T-helper 1 cell treated with Interleukin-12 subunit alpha and Interleukin-12 subunit beta and Interleukin-4 antibody, amounts not matched to agents 30 ng/mL and 1 ng/mL, for 36 hours (primary cell): ENCODE results near the gene CASK. TPM values are rescaled to one million over a fixed set of nuclear protein-coding genes. Genes with fewer than 3 reads are reported as not detected.
"Not testable (repeated sequence)": the region's sequence is repeated elsewhere in the genome, so short reads cannot be mapped to it uniquely, and the experiment has no call there.

Source experiments
- intact Hi-C: fragments of 100-400 bp; cut with micrococcal nuclease; formaldehyde crosslinking; loops from one replicate; pipeline ENCODE4 v1.15.1; 2024
- total RNA-seq: library from RNA; stranded (reverse); gene quantifications from 2 replicates; pipeline ENCODE4 v1.2.3, GENCODE V29; 2022

The CASK gene
- total RNA-seq, 1 donor from 2014 or later, result 36.5 TPM

DNA sequence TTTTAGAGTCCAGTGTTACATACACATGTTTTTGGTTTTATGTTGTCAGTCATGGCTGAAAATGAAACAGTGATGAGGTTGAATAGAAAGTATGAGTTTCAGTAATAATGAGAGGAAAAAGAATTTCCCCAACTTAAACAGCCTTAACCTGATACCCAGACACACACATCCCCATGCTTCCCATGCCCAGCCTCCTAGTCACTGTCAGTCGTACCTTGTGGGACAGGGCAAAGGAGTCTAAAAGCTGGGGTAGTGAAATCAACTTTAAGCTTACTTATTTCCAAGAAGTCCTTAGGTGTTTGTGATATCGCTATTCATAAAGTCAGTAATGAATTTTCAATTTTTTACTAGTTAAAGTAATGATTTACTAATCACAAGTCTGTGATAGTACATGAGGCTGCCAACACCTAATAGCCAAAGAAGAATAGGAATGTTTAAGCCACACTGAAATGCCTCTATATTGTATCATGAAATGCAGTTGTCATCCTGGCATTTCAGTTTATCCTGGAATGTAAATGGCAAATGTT is 258.9 kb downstream of the CASK start:
- intact Hi-C loops, result no loop called here

DNA sequence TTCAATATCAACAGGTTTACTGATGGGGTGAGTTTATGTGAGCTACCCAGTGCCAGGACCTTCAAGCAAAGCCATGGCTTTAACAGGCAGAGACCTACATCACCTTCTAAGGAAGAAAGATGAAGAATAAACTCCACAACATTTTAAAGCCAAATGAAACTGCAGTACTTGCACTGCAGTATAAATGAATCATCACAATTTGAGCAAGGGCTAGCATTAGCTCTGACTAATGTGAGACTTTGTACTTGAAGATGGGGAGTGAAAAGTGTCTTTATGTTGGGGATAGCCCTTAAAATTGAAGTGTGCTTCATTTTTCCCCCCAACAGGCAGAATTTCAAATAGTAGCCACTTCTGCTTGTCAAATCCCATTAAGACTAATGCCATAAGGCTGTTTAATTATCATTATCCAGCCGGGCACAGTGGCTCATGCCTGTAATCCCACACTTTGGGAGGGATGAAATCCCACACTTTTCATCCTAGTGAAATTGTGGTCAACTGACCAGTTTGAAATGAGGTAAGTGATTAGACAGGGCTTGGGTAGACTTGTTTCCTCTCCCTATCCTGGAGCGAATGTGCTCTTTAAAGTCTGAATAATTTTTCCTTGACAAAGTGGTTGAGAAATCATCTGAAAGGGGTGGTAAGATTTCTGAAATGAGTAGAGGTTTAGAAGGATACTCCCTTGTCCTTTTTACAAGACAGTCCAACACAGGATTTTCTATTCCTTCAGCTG is 261.8 kb downstream of the CASK start:
- intact Hi-C loops, result no loop called here

DNA sequence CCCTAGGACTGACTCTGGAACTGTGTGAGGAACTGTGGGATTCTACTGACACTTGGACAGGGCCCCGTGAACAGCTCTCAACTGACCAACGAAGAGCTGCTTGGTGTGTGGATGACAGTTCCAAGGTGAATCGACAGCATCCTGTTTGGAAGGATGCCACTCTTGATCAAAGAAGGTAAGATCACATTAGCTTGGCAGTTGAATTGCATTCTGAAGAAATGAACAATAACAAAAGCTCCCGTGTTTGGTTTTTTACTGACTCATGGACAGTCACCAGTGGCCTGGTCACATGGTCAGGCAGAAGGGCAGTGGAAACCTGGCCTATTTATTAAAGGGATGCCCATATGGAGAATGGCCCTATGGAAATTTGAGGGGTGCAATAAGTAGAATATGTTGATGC is 267.7 kb downstream of the CASK start:
- intact Hi-C loops, result no loop called here

DNA sequence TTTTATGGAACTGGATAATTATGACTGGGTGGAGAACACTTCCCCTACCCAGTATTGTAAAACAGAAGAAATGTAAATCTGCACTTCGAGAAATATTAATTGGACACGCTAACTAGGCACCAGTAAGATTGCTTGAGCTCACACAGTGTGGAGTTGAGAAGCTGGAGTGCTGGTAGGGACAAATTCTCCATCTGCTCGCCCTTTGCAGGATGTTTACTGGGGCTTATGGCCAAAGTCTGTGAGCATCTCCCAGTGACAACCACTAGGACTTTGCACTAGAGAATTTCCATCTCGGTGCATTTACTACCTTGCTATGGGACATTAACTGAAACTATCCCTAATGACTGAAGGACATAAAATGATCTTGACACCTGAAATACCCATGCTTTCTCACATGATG is 268.3 kb downstream of the CASK start:
- intact Hi-C loops, result no loop called here

DNA sequence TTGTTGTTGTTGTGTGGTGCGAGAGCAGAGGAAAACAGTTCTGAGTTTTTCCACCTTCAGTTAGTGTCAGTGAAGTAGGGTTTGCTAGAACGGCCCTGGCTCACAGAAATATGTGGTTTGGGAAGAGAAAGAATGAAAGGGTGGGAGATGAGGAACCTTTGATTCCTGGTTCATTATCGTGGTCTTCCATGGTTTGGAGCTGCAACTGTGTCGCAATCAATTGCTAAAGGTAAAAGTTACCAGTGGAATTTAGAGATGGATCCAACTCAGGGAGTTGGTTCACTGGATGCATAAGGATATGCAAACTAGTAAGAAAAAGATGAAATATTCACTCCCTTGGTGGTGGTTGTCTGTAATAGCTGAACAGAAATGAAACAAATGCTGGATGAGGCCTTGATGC is 270.2 kb downstream of the CASK start:
- intact Hi-C loops, result no loop called here

DNA sequence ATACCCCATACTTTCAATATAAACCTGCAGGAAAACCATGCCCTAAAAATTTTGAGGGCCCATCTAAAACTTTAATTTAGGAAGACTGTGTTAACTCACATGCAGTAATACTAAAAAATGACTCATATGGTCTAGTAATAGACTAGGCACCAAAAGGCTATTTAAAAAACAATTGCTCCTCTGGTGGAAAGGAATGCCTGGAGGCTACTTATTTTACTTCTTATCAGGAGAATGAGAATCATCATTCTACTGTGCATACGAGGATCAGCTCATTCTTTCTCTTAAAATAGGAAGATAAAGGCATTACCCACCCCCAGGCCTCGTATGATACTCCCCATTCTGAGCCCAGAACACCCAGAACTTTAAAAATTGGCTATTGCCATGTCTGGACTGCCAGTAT is 277.2 kb downstream of the CASK start:
- intact Hi-C loops, result not testable (repeated sequence)

DNA sequence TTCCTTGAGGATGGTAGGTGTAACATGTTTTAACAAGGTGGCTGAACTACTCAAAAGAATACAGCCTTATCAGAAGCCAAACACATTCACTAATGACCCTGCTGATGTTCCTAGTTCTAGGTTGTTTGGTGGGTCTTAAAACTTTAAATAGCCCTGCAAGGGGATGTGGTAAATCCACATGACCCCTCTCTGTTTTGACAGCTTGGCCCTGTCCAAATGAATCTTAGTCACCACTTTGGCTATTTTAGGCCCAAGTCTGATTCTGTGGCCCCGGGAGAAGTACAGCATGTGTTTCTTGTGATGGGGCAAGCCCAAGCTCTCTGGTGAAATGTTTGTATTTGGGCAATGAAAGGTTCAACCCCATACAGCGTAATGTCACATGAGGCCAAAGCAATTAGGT is 289.1 kb downstream of the CASK start:
- intact Hi-C loops, result no loop called here

DNA sequence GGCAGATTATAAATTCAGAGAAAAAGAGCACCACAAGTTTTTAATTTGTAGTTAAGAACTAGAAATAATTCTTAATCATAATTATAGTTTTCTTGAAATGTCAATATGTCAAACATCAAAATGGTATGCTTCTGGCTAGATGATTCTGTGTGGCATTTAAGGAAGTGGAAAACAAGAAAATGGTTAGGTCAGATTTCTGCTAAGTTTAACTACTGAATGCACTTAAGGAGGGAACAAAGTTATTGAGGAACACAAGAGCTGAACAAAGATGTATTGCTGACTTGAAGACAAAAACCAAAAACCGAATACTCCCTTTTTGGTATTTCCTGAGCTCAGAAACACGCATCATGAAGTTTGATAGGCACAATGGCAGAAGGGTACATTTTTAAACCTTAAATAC is 293.3 kb downstream of the CASK start:
- intact Hi-C loops, result no loop called here

DNA sequence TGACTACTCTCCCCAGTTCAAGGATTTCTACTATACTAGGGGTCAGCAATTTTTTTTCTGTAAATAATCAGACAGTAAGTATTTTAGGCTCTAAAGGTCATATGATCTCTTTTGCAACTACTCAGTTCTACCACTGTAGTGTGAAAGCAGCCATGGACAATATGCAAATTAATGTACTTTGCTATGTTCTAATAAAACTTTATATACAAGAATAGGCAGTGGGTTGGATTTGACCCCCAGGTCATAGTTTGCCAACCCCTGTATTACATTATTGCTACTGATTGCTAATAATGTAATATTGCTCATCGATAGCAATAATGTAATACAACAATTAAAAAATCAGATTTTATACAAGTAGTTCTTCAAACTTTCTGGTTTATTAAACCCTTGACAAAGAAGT is 293.8 kb downstream of the CASK start:
- intact Hi-C loops, result no loop called here

DNA sequence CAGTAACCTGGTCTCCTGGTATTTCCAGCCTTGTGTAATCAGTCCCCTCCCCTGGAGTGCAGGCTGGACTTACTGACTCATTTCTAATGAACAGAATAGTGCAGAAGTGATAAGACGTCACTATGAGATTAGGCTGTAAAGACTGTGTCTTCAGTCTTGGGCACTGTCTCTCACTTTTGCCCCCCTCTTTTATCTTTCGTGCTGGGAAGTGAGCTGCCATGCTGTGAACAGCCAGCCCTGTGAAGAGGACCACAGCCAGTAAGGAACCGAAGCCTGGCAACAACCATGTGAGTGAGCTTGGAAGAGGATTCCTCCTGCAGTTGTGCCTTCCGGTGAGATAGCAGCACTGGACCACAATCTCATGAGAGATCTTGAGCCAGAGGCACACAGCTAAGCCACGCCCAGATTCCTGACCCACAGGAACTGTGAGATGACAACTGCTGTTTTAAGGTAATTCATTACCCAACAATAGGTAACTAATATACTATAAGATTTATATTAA is 302.1 kb downstream of the CASK start:
- intact Hi-C loops, result no loop called here

DNA sequence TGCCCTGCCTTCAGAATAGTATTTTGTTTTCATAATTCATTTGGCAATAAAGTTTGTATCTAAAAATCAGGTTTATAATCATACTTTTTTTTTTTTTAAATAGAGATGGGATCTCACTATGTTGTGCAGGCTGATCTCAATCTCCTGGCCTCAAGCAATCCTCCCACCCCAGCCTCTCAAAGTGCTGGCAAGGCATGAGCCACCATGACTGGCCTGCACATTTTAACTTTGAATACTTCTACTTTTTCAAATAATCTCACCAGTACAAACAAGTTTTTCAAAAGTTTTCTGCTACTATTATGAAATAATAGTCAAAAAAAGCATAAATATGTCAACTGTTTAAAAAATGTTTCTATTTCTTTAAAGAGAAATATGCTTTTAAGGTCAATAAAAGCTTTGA is 304.1 kb downstream of the CASK start:
- intact Hi-C loops, result no loop called here

DNA sequence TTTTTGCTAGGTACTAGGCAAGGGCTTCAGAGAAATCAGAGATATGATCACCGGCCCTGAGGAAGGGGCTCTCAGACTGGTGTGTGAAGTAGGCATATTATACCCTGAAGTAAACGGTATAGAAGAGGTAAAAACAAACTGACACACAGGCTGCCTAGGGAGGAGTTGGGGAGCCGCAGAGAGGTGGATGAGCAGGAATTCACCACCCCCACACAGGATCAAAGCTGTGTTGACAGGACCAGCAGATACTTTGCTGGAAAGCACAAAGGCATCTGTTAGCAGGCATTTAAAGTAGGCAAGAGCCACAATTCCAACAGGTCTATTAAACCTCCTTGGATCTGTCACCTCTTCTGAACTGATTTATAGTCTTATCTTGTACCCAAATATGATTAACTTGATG is 306.4 kb downstream of the CASK start:
- intact Hi-C loops, result no loop called here

DNA sequence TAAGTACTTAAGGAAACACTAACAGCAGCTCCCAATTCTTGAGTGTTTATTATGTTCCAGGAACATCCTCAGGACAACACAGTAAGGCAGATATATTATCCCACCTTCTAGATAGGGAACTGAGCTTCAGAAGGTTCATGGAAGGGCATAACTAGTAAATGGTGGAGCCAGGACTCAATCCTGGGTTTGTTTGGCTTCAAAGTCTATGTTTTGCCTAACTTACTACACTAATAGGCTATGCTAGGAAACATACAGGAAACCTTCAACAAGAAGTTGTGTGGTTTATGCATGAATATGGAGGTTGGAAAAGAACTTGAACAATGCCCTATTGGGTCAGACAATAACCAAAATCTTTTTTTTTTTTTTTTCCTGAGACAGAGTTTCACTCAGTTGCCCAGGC is 307.1 kb downstream of the CASK start:
- intact Hi-C loops, result no loop called here

DNA sequence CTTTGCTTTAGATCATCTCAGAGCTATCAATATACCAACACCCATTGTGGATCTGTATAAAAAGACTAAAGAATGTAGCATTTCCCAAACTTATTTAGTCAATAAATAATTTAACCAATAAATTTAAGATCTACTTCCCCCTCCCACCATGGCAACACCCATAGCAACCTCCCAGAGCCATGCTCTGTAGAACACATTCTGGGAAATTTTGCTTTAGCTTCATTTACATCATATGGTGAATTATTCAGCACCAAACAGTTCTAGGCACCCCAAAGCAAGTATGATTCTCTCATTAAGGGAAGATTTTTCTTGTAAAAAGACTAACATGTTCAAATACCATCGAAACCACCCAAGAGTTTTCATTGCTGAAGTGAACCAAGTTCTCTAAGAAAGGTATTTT is 315.1 kb downstream of the CASK start:
- intact Hi-C loops, result no loop called here

DNA sequence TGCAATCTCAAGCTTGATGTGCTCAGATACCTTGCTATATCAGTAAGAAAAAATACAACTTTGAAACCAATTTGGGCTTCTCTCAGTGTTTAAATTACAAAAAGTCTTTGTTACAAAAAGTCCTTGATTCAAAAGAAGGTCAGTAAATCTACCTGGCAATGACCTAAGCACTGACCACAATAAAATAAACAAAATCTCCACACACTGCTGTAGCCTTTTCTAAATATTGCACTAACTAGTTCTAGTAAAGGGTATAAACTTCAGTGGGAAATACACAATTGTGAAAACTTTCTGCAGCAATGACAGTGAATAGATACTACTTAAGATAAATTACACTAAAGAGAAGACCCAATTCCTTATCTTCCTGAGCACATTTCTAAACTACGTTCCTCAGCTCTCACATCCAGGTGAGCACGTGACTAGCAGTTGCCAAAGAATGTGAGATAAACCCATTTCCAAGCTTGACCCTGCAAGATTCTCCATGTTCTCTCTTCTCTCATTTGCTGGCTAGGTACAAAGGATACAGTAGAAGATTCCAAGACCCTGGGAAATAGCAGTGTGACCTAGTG is 316.0 kb downstream of the CASK start:
- intact Hi-C loops, result no loop called here

DNA sequence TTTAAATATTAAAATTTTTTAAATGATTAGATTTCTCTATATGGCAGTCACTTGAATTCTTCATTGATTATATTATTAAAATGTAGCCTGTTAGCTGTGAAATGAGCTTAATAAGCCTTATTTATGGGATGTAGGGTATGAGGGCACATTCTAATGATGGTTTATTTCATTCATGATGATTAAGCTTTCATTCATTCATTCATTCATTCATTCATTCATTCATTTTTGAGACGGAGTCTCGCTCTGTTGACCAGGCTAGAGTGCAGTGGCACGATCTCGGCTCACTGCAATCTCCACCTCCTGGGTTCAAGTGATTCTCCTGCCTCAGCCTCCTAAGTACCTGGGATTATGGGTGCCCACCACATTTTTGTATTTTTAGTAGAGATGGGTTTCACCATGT is 317.3 kb downstream of the CASK start:
- intact Hi-C loops, result not testable (repeated sequence)

DNA sequence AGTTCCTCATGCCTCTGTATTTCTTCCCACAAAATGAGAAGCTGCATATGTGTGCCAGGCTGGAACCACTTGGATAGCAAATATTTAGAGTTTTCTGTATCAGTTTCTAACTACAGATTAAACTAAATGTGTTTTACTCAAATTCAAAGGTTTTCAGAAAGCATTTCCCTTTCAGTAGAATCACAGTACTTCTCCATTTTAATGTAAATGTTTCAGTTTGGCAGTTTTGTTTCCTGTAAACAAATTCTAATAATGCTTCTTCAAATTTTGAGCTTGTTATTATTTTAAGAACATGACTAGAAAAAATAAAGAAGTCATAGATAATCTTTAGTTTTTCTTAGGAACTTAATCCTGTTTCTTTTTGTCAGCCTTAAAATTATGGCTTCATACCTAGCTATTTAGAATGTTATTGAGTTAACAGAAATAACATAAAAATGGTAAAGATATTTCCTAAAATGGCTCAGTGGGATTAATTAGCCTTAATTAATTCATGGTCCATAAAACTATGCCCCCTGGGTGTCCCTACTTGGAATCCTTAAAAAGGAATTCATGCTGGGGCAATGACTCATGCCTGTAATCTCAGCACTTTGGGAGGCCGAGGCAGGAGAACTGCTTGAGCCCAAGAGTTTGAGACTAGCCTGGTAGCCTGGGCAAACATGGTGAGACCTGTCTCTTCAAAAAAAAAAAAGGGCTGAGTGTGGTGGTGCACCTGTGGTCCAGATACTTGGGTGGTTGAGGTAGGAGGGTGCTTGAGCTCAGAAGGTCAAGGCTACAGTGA is 318.4 kb downstream of the CASK start:
- intact Hi-C loops, result no loop called here

DNA sequence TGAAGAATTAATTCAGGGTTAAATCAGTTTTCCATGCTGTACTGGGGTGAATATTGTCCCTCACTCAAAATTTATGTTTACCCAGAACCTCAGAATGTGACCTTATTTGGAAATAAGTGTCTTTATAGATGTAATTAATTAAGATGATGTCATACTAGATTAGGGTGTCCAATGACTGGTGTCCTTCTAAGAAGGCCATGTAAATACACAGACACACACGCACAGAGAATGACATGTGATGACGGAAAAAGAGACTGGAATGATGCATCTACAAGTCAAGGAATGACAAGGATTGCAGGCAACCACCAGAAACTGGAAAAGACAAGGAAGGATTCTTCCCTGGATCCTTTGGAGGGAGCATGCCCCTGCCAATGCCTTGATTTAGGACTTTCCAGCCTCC is 319.2 kb downstream of the CASK start:
- intact Hi-C loops, result no loop called here

DNA sequence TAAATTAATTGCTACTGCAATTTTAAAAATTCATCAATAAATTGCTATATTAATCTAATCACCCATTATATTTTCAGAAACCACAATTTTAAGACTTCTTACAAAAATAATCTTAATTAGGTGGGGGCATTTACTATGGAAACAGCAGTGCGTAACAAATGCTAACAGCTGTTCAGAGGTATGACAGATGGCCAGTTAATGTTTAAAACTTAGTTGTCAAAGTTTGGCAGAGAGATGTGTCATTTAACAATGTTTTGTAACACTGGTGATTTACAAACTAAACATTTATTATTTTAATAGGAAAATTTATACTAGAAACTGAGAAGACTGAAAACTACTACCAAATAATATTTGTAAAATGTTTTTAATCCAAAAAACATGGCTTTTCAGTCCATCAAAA is 319.8 kb downstream of the CASK start:
- intact Hi-C loops, result no loop called here

DNA sequence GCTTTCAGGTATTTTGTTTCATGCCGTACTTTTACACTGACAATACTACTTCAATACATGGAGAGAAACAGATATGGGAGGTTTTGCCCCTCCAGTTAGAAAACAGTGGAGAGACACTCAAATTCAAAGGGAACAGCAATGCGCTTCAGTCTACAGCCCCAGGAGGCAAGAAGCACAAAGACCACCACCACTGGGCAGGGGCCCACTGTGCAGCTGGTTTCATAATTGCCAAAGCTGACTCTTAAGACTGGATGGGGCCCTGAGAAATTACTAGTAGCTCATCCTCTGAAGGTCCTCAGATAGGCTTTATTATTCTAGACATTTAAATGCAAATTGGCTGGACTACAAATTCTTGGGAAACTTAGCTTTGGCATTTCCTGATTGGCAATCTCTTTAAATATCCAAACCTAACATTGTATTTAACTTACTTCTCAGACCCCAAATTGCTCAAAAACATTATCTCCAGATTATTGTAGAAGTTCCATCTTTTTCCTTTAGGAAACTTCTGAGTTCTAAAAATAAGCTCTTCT is 320.5 kb downstream of the CASK start:
- intact Hi-C loops, result no loop called here

DNA sequence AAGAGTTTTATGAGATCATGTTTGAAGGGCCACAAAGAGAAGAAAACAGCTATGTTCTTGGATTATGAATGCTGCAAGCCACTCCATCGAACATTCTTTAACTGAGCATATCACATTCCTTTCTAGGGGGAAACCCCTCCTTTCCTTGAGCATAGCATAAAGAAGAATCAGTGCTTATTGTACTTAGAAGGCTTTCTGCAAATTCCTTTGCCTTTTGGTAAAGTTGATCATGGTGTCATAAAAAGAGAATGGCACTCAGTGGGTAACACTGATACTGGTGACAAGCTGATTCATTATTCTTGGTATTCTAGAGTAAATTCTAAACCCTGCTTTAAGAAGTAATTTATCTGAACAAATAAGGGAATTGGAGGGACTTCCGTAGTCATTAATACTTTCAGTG is 323.1 kb downstream of the CASK start:
- intact Hi-C loops, result no loop called here

DNA sequence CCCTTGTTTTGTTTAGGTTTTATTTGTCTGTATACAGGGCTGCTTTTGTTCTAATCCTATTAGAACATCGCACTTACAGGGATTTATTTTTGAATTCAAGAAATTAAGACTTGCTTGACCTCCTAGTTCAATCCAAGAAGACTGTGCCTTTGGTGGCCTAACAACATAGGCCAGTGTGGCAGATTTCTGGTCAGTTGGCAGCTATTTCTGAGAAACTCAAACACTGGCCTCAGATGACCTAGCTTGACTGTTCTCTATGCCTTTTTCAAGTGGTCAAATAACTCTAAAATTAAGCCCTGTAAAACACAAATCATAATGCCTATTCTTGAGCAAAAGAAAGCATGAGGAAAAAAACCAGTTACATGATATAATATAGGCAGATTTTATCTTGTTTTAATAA is 323.8 kb downstream of the CASK start:
- intact Hi-C loops, result no loop called here
